ENCODE results near the gene AP1B1.

Gene AP1B1

GRCh38 chr22:29312218-29313125 lies 75.9 kb downstream of the AP1B1 start:
- Histone ChIP-seq H3K4me1 (ENCODE audit: low read length) (no peaks in the 10 kb centered on the region), H3K27ac (ENCODE audit: low read length) (no peak overlapping the region)

GRCh38 chr22:29311464-29312217 lies 76.7 kb downstream of the AP1B1 start:
- H3K4me3 ChIP-seq (ENCODE audit: low read length) = no peak overlapping the region
- no peak overlapping the region for H3K4me2 ChIP-seq (ENCODE audit: low read length)
- H3K9me3 ChIP-seq (ENCODE audit: insufficient read depth, low read length) = no peaks in the 10 kb centered on the region
- H3K36me3 ChIP-seq (replicated peaks; ENCODE audit: low read depth, low read length) = no peaks in the 10 kb centered on the region
- no peak overlapping the region for H3K27ac ChIP-seq (ENCODE audit: low read length)
- no peak overlapping the region for H3K9ac ChIP-seq (ENCODE audit: low read length)
- H3K79me2 ChIP-seq (ENCODE audit: low read length) = no peaks in the 10 kb centered on the region
- no peak overlapping the region for H2AFZ ChIP-seq (ENCODE audit: low read depth, low read length)
- H3K4me1 ChIP-seq (ENCODE audit: low read length) = no peaks in the 10 kb centered on the region; the same call in 1 of the 2 replicates
- H3K27me3 ChIP-seq (ENCODE audit: low read depth, low read length) = peaks cover under 1% of the 10 kb centered on the region; the same call in 1 of the 2 replicates
- no peaks in the 10 kb centered on the region for H4K20me1 ChIP-seq (ENCODE audit: insufficient read depth, low read length)
- TF ChIP-seq CTCF (IDR thresholded peaks at IDR 0.05; ENCODE audit: low read depth, low read length) = no peak
- no peak for TF ChIP-seq EZH2phosphoT487 (IDR thresholded peaks at IDR 0.05; ENCODE audit: low read depth)

More at GRCh38 chr22:29312218-29313125, 75.9 kb downstream of the AP1B1 start:
- no peaks in the 10 kb centered on the region for H3K9me3 ChIP-seq (ENCODE audit: insufficient read depth, low read length)
- no peaks in the 10 kb centered on the region for H3K36me3 ChIP-seq (replicated peaks; ENCODE audit: low read depth, low read length)
- no peak overlapping the region for H2AFZ ChIP-seq (ENCODE audit: low read depth, low read length)
- H3K27me3 ChIP-seq (ENCODE audit: low read depth, low read length) = no peaks in the 10 kb centered on the region
- TF ChIP-seq EZH2phosphoT487 (IDR thresholded peaks at IDR 0.05; ENCODE audit: low read depth) (no peak), CTCF (IDR thresholded peaks at IDR 0.05; ENCODE audit: low read depth, low read length) (no peak)
- no peak overlapping the region for H3K9ac ChIP-seq (ENCODE audit: low read length)
- H4K20me1 ChIP-seq (ENCODE audit: insufficient read depth, low read length) = no peaks in the 10 kb centered on the region
- no peak overlapping the region for H3K4me3 ChIP-seq (ENCODE audit: low read length)
- H3K79me2 ChIP-seq (ENCODE audit: low read length) = no peaks in the 10 kb centered on the region
- no peak overlapping the region for H3K4me2 ChIP-seq (ENCODE audit: low read length)

GRCh38 chr22:29310863-29311339 lies 77.5 kb downstream of the AP1B1 start:
- no peak overlapping the region for H3K9ac ChIP-seq (ENCODE audit: low read length)
- H2AFZ ChIP-seq (ENCODE audit: low read depth, low read length) = no peak overlapping the region
- peaks cover 5% of the 10 kb centered on the region; the same call in 1 of the 2 replicates for H3K27me3 ChIP-seq (ENCODE audit: low read depth, low read length)
- TF ChIP-seq EZH2phosphoT487 (IDR thresholded peaks at IDR 0.05; ENCODE audit: low read depth) = no peak
- no peak for TF ChIP-seq CTCF (IDR thresholded peaks at IDR 0.05; ENCODE audit: low read depth, low read length)
- no peaks in the 10 kb centered on the region for H3K9me3 ChIP-seq (ENCODE audit: insufficient read depth, low read length)
- no peaks in the 10 kb centered on the region for H4K20me1 ChIP-seq (ENCODE audit: insufficient read depth, low read length)
- H3K4me3 ChIP-seq (ENCODE audit: low read length) = no peak overlapping the region
- peaks cover 4% of the 10 kb centered on the region; the same call in 1 of the 2 replicates for H3K4me1 ChIP-seq (ENCODE audit: low read length)
- no peaks in the 10 kb centered on the region for H3K36me3 ChIP-seq (replicated peaks; ENCODE audit: low read depth, low read length)
- H3K4me2 ChIP-seq (ENCODE audit: low read length) = no peak overlapping the region
- no peak overlapping the region for H3K27ac ChIP-seq (ENCODE audit: low read length)
- H3K79me2 ChIP-seq (ENCODE audit: low read length) = no peaks in the 10 kb centered on the region

Data from OCI-LY3 (cell line).